ENCODE results near the gene TMEM240. TPM values are rescaled to one million over a fixed set of nuclear protein-coding genes. Genes with fewer than 3 reads are reported as not detected.

TMEM240 gene
- total RNA-seq, 2 donors from 2014 or later = 0.77 to 0.91 TPM

- Histone ChIP-seq H3K9ac (ENCODE audit: low read depth in 2 of 2, low read length in 2 of 2) (no peak overlapping the region), H3K4me1 (no peaks in the 10 kb centered on the region), H3K4me3 (no peak overlapping the region), H3K9me3 (no peaks in the 10 kb centered on the region), H3K36me3 (no peaks in the 10 kb centered on the region), H3K27me3 (no peaks in the 10 kb centered on the region), H3K27ac (no peak overlapping the region)
- intact Hi-C loops (cut with DNase I) = no loop called here
- TF ChIP-seq, protein P1, sequence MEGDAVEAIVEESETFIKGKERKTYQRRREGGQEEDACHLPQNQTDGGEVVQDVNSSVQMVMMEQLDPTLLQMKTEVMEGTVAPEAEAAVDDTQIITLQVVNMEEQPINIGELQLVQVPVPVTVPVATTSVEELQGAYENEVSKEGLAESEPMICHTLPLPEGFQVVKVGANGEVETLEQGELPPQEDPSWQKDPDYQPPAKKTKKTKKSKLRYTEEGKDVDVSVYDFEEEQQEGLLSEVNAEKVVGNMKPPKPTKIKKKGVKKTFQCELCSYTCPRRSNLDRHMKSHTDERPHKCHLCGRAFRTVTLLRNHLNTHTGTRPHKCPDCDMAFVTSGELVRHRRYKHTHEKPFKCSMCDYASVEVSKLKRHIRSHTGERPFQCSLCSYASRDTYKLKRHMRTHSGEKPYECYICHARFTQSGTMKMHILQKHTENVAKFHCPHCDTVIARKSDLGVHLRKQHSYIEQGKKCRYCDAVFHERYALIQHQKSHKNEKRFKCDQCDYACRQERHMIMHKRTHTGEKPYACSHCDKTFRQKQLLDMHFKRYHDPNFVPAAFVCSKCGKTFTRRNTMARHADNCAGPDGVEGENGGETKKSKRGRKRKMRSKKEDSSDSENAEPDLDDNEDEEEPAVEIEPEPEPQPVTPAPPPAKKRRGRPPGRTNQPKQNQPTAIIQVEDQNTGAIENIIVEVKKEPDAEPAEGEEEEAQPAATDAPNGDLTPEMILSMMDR (IDR thresholded peaks at IDR 0.05) = no peak
- DNase-seq = no peak
These were observed 6.6 kb upstream of the TMEM240 start for GRCh38 chr1:1547011-1547410.

DNA sequence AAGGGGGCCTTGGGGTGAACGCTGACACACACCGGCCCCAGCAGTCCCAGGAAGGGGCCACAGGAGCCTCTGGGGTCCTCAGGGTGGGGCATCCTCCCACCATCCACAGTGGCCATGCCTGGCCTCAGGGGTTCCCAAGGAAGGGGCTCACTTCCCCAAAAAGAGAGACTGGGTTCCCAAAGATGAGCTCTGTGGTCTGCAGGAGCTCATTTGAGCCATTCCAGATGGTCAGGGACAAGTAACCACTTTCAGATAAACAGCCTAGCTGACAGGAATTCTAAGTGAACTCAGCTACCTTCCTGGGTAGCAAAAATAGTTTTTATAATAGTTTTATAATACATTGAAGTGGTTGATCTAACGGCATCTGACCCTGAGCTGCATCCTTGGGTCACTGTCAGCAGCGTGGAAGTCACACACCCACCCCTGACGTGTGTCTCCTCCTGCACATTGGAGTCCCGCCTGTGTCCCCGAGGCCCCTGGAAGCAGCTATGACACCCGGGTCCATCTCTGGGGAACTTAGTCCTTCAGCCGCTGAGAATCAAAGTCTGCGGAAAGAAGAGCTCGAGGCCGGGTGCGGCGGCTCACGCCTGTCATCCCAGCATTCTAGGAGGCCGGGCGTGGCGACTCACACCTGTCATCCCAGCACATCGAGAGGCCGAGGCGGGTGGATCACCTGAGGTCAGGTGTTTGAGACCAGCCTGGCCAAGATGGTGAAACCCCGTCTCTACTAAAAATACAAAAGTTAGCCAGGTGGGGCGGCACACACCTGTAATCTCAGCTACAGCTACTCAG is 5.7 kb upstream of the TMEM240 start:
- no peak overlapping the region for H3K9ac ChIP-seq (ENCODE audit: low read depth in 2 of 2, low read length in 2 of 2)
- intact Hi-C loops (cut with DNase I) = no loop called here
- H3K4me1 ChIP-seq = no peaks in the 10 kb centered on the region
- no peak overlapping the region for H3K27ac ChIP-seq
- H3K36me3 ChIP-seq = no peaks in the 10 kb centered on the region
- TF ChIP-seq, protein P1 (IDR thresholded peaks at IDR 0.05) = no peak
- H3K9me3 ChIP-seq = no peaks in the 10 kb centered on the region
- no peaks in the 10 kb centered on the region for H3K27me3 ChIP-seq
- DNase-seq = no peak
- no peak overlapping the region for H3K4me3 ChIP-seq

DNA sequence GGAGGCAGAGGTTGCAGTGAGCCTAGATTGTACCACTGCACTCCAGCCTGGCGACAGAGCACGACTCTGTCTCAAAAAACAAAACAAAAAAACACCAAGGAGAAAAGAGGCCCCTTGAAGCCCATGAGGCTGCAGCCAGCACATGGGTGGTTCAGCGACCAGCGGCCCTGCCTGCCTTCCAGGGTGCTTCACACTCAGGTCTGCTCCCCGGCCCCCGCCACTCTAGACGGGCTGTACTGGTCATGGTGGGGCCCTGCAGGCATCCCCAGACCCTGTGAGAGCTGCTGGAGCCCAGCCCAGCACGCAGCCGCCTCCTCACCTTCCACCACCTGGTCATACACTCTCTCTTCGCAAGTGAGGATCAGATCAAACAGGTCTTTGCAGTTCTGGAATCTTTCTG is 4.1 kb upstream of the TMEM240 start:
- Histone ChIP-seq H3K4me1 (no peaks in the 10 kb centered on the region), H3K4me3 (no peak overlapping the region), H3K9ac (ENCODE audit: low read depth in 2 of 2, low read length in 2 of 2) (no peak overlapping the region), H3K36me3 (no peaks in the 10 kb centered on the region), H3K27ac (no peak overlapping the region), H3K27me3 (no peaks in the 10 kb centered on the region), H3K9me3 (no peaks in the 10 kb centered on the region)
- intact Hi-C loops (cut with DNase I) = no loop called here
- DNase-seq = no peak
- TF ChIP-seq, protein P1 (IDR thresholded peaks at IDR 0.05) = no peak

- TF ChIP-seq, protein P1 (IDR thresholded peaks at IDR 0.05) = no peak
- Histone ChIP-seq H3K9ac (ENCODE audit: low read depth in 2 of 2, low read length in 2 of 2) (no peak overlapping the region), H3K4me1 (peaks cover 4% of the 10 kb centered on the region), H3K9me3 (no peaks in the 10 kb centered on the region), H3K27me3 (no peaks in the 10 kb centered on the region), H3K27ac (no peak overlapping the region), H3K4me3 (no peak overlapping the region), H3K36me3 (no peaks in the 10 kb centered on the region)
- intact Hi-C loops (cut with DNase I) = no loop called here
- no peak for DNase-seq
These were observed 3.3 kb upstream of the TMEM240 start for GRCh38 chr1:1543706-1544099.

- H3K36me3 ChIP-seq = no peaks in the 10 kb centered on the region
- H3K4me1 ChIP-seq = peaks cover 4% of the 10 kb centered on the region
- no peak overlapping the region for H3K9ac ChIP-seq (ENCODE audit: low read depth in 2 of 2, low read length in 2 of 2)
- TF ChIP-seq, protein P1 (IDR thresholded peaks at IDR 0.05) = no peak
- intact Hi-C loops (cut with DNase I) = no loop called here
- H3K4me3 ChIP-seq = no peak overlapping the region
- H3K27me3 ChIP-seq = no peaks in the 10 kb centered on the region
- no peak overlapping the region for H3K27ac ChIP-seq
- DNase-seq = no peak
- no peaks in the 10 kb centered on the region for H3K9me3 ChIP-seq
These were observed 2.6 kb upstream of the TMEM240 start for GRCh38 chr1:1542766-1543705.
